CD4-positive, alpha-beta T cell treated with Interferon alpha-2 for 1 hour (primary cell): ENCODE measurements around the gene TULP1.
"Not testable (repeated sequence)": the region's sequence is repeated elsewhere in the genome, so short reads cannot be mapped to it uniquely, and the experiment has no call there.

Source experiments
- DNase-seq, 2 donors: peaks; one replicate each; pipeline ENCODE4 v3.0.0-alpha.2; 2020 to 2022

TULP1 gene

DNA sequence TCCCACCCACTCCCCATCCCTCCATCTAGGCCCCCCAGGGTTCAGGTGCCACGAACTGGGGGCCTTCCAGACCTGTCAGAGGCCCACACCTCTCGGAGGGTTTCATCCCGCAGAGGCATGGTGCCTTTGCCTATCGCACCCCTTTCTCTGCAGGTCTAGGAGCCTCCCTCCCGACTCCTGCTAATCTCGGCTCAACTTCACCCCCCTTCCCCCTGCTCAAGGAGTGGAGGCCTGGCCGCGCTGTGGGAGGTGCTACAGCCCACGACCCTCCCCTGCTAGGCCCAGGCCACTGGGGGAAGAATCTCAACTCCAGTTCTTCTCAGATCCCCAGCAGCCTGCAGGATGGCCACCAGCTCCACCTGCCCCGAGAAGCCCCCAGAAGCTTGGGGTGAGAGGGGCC lies at the start of gene TULP1:
TULP1 (minus strand) TSS at position 157 of the 400 bp plus-strand sequence; CDS start at position 119, 38 bp downstream.
- DNase-seq: no peak

DNA sequence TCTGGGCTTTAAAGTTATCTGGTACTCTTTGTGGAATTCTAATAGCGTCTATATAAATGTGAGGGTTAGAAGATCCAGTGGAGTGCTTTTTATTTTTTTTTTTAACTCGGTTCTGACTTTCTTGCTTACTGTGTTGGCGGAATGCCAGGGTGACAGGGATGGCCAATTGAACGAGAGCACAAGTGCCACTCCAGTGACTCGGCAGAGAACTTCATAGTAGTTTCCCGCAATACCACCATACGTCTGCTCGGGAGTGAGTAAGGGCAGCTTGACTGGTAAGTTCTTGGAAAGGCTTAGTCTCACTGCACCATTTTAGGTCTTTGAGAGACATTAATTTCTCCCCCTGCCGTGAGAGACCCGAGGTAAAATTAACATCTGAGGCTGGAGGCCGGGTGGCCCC lies 49.4 kb upstream of the TULP1 start:
- no peak for DNase-seq

DNA sequence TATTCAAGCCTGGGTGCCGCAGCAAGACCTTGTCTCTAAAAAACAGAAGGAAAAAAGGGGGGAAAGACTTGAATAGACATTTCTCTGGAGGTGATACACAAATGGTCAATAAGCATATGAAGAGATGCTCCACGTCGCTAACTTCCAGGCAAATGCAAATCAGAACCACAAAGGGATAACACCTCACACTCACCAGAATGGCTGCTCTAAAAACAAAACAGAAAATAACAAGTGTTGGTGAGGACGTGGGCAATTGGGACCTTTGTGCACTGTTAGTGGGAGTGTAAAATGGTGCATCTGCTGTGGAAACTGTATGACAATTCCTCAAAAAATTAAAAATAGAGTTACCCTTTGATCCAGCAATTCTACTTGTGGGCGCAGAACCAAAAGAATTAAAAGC lies 48.4 kb upstream of the TULP1 start:
- DNase-seq: no peak

DNA sequence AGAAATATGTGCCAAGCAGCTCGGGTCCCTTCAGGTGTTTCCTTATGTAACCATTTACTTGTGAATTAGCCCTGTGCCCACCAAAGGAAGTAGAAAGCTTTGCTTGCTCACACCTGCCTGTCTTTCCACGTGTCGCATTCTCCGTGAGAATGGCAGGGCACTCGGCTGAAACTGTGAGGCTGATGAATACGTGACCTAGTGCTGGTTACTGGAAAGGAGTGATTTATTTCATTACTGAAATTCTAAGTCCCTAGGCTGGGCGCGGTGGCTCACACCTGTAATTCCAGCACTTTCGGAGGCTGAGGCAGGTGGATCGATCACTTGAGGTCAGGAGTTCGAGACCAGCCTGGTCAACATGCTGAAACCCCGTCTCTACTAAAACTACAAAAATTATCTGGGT lies 45.9 kb upstream of the TULP1 start:
- no peak for DNase-seq

DNA sequence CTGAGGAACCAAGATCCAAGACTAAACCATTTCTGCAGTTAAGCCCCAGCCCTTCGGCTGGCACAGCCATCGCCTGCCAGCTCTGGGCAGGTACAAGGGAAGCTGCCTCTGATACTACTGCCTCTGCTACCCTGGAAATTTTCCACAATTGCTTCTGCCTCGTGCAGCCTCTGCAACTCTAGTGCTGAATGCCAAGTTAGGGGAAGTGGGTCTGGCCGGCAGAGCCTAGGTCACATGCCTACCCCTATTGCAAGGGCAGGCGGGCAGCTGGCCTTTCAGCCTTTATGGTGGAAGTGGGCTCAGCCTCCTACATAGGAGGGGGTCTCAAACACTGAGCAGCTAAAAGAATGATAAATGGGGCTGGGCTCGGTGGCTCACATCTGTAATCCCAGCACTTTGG lies 44.5 kb upstream of the TULP1 start:
- DNase-seq: no peak

DNA sequence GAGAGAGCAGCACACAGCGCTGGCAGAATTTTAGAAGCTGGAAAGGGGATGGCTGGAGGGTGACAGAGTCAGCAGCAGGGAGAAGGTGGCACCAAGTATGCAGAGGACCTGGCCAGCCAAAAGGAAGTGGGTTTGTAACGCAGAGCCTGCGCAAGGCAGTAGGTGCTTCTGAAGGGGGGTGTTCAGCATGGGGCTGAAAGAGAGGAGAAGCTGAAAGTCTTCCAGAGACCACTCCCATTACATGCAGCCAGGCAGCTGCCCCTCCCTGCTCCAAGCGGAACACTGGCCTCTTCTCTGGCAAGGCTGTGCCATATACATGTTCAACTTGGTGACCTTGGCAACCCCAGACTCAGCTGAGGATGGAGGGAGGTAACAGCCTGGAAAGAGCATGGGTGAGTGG lies 42.1 kb upstream of the TULP1 start:
- DNase-seq: no peak

DNA sequence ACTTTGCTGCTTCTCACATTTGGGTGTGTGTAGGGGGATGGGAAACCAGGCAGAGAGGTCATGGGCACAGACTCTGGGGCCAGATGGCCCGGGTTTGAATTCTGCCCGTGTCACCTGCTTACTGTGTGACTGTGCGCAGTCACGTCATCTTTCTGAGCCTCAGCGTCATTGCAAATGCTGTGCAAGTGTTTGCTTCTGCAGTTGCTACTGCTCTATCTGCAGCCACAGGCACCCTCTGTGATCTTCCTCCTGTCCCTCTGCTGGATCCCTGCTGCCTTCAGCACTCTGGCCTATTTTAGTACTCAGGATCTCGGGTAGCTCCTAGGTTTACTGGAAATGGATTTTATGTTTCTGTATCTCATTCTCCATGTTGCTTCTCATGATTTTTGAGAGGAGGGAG lies 40.6 kb upstream of the TULP1 start:
- DNase-seq: no peak

DNA sequence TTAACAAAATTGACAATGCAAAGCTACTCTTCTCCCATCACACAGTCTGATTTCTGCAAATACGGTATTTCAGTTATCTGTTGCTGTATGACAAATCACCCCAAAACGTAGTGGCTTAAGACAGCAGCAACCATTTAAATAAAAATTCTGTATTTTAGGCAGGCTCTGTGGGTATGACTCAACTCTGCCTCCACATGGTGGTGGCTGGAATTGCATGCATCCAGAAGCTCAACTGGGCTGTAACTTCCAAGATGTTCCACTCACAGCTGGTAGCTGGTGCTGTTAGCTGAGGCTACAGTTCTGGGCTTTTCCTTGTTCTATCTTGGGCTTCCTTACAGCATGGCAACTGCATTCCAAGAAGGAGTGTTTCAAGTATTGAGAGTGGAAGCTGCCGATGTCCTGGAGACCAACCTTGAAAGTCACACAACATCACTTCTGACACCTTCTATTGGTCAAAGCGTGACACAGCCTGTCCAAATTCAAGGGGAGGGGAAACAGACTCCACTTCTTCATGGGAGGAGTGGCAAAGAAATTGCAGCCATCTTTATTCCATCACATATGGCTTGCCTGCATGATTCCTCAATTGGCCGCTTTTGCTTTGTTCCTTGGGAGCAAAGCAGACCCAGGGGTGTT lies 39.7 kb upstream of the TULP1 start:
- DNase-seq: peak; percentile 62 to 74

DNA sequence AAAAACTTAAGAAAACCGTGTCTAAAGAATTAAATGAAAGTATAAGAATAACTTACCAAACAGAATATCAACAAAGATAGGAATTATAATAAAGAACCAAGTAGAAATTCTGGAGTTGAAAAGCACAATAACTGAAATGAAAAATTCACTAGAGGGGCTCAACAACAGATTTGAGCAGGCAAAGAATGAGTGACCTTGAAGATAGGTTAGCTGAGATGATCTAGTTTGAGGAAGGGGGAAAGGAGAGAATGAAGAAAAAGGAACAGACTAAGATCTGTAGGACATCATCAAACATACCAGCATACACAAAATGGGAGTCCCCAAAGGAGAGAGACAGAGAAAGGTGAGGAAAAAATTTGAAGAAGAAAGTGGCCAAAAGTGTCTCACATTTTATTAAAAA lies 37.7 kb upstream of the TULP1 start:
- no peak for DNase-seq

DNA sequence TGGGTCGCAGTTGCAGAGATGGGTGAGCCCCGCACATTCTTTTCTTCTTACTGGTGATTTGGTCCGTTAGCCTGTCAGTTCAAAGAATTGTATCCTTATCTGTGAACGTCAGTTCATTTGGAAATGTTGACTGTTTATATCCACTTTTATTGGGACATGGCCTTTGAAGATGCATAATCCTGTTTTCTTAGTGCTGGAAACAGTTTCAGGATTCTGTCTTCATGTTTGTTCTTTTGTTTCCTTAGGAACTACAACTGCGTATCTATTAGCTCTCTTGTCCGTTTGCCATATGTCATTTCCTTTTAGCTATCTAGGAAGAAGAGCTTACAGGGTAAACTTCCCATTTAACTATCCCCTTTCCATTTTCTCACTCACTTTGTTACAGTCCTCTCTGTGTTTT lies 35.0 kb upstream of the TULP1 start:
- DNase-seq: no peak

DNA sequence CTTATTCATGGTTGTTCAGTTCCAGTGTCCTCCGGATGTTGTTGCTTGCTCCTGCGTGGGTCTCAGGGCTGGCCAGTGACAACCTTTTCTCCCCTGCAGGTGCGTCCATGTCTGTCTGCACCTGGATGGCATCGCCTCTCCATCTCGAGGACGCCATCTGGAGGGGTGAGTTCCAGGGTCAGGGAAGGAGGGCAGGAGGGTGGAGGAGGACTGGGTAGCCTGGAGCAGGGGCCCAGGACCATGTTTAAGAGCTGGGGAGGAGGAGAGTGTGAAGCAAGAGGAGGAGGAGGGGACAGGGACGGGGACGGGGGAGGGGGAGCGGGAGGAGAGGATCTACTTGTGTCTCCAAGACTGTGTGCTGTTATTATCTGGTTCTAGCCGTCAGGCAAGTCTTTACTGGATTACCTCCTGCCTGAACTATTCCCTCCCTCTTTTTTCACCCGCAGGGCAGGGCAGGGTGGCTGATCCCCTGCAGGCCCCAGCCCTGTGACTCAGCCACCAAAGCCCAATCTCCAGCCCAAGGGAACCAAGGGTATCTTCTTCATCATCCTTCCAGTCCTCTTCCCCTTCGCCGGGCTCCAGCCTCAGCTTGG lies 32.2 kb upstream of the TULP1 start:
- no peak for DNase-seq

DNA sequence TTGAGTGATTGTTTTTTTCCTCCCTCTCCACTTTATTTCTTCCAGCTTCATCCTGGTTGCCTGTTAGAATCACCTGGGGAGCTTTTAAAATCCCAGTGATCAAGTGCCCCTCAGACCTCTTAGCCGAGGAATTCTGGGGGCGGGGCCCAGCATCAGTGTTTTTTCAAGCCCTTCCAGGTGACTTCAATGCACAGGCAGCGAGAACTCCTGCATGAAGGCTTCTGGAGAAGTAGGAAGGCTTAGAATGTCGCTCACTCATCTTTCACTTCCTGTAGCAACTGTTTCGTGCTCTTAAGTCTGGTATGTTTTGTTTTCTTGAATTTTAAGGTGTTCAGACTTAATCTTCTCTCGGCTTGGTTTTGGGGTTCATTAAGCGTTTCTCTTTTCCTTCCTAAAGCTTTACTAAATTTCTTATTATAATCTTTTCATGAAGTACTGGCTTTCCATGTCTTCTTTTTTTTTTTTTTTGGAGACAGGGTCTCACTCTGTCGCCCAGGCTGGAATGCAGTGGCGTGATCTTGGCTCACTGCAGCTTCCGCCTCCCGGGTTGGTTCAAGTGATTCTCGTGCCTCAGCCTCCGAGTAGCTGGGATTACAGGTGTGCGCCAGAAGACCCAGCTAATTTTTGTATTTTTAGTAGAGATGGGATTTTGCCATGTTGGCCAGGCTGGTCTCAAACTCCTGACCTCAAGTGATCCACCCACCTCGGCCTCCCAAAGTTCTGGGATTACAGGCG lies 30.9 kb upstream of the TULP1 start:
- no peak for DNase-seq

DNA sequence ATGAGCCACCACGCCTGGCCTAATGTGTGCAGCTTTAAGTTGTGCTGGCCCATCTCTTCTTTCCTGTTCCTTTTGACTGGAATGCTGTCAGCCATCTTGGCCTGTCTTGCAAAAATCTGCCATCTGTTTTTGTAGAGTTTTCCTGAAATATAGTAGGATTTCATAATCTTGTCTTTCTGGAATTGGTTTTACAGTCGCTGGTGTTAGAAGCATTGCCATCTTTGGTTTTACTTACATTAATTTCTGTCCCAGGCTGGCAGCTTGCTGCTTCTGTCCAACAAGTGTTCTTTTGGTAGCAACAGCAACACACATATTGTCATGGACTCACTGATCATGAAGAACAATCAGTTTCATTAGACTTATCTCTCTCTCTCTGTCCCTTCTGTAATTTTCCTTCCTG lies 29.1 kb upstream of the TULP1 start:
- no peak for DNase-seq

DNA sequence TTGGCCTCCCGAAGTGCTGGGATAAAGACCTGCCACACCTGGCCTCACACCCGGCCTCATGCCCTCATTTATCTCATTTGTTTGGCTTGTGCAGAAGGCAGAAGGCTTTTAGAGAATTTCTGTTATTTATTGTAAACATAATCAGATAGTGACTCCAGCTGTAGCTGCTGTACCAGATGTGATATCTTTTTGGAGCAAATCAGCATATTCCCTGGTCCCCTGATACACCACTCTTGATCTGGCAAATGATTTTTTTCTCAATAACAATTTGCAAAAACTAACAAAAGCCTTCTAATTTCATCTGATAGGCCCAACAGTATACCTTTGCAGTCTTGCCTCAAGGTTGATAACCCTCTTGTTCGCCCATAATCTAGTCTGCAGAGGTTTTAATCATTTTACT lies 26.5 kb upstream of the TULP1 start:
- DNase-seq: no peak

DNA sequence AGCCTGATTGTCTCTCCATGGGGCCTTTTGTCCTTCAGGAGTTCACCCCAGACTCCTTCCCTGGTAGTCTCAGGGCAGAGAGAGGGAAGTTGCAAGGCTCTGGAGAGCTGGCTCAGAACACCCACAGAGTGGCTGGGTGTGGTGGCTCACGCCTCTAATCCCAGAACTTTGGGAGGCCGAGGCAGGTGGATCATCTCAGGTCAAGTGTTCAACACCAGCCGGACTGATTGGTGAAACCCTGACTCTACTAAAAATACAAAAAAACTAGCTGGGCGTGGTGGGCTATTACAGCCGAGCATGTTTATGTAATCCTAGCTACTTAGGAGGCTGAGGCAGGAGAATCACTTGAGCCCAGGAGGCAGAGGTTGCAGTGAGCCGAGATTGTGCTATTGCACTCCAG lies 23.2 kb upstream of the TULP1 start:
- DNase-seq: not testable (repeated sequence)

DNA sequence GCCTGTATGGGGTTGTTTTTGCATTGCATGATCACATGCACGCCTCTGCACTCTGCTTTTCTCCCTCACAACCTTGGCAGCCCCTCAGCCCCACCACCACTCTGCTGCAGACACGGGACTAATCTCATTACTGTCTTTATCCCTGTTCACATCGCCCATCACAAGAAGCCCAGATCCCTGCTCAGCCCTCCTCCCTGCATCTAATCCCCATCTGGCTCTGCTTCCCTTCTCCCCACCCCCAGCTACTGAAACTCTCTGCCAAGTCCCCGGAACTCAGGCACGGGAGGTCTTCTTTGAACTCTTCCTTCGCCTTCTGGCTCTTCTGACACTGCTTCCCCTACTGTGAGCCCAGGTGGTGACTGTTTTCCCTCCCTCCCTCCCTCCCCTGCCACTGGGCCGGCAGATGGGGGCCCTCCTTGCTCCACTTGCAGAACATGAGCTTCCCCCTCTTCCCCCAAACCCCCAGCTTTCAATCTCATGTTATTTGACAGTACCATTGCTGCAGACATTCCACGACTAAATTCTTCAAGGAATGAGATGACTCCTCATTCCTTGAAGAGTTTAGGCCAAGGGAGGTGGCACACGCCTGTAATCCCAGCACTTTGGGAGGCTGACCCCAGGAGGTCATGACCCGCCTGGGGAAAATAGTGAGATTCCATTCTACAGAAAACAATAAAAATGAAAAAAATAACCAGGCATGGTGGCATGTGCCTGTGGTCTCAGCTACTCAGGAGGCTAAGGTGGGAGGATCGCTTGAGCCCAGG lies 21.9 kb upstream of the TULP1 start:
- no peak for DNase-seq

DNA sequence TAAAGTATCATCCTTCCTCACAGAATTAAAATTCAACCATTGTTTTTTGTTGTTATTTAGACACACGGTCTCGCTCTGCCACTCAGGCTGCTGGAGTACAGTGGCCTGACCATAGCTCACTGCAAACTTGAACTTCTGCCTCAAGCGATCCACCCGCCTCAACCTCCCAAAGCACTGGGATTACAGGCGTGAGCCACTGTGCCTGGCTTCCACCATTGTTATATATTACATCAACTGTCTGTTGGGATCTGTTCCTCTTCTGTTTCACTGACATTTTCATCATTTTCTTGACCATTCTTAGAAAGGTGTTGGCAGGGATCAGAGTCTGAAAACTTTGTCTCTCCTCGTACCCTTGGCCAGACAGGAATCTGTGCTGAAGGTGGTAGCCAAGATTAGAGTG lies 21.3 kb upstream of the TULP1 start:
- DNase-seq: no peak

DNA sequence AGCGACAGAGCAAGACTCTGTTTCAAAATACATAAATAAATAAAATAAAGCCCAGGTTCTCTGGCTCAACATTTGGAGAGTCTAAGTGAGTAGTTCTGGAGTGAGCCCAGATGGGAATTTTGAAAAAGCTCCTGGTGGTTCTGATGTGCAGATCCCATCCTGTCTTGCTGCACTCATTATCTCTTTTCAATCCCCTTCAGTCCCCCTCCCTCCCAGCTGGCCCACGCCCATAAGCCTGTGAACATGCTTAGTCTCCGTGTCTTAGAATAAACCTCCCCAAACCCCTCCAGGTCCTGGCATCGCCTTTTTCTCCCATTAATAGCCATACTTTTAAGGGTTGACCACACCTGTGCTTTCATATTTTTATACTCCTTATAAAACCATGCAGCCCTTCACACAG lies 19.4 kb upstream of the TULP1 start:
- DNase-seq: no peak

DNA sequence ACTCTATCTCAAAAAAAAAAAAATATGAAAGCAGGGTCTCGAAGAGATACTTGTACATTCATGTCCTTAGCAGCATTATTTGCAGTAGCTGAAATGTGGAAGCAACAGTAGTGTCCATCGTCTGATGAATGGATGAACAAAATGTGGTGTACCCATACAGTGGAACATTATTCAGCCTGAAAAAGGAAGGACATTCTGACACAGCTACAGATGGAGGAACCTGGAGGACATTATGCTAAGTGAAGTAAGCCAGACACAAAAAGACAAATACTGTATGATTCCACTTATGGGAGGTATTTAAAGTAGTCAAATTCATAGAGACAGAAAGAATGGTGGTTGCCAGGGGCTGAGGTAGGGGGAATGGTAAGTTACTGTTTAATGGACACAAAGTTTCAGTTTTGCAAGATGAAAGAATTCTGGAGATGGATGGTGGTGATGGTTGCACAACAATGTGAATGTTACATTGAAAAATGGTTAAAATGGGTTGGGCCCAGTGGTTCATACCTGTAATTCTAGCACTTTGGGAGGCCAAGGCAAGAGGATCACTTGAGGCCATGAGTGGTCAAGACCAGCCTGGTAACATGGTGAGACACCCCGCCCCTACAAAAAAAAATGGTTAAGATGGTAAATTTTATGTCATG lies 11.8 kb upstream of the TULP1 start:
- DNase-seq: no peak

DNA sequence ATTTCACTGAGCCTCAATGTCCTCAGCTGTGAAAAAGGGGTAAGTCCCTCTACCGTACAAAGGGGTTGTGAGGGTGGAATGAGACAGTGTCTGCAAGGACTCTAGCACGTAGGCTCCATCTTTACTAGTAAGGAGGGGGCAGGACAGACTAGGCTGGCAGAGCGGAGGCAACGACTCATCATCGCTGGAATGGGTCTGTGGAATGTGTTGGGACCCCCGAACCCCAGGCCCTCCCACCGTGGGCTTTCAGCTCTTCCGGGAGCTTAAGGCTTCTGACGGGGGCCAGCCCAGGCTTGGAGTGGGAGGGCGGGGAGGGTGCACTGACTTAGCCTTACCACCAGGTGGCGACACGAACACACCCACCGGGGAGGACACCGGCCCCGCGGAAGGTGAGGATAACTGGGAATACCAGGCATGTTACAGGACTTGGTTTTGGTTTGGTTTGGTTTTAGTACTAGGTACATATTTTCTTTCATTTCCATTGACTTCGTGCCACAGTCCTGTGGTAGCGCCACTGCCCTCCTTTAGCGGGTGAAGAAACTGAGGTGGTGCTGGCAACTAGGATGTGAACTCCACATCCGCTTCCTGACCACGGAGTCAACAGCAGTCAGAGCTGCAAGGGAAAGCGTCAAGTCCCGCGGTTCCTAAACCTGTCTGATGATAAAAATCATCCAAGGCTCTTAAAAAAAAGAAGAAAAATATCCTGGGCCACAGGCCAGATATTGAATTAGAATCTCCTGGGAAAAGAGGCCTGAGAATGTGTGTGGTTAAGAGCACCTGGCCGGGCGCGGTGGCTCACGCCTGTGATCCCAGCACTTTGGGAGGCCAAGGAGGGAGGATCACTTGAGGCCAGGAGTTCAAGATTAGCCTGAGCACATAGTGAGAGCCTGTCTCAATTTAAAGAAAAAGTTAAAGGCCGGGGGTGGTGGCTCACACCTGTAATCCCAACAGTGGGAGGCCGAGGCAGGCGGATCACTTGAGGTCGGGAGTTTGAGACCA lies 10.3 kb upstream of the TULP1 start:
- peak; percentile 67 to 75 for DNase-seq

DNA sequence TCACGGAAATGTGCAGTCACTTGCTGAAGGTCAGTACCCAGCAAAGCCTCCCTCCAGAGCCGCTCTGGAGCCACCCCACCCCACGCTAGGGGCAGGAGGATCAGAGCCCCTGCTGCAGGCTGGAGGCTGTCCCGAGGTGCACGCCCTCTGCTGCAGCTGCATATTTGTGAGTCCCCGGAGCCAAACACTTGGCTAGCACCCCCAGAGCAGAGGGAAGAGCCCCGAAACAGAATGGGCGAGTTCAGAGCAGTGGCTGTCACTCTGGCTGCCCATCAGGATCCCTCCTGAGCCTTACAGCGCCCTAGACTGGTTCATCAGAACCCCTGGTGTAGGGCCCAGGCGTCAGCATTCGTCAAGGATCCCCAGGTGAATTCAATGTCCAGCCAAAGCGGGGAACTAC lies 9.5 kb upstream of the TULP1 start:
- no peak for DNase-seq

DNA sequence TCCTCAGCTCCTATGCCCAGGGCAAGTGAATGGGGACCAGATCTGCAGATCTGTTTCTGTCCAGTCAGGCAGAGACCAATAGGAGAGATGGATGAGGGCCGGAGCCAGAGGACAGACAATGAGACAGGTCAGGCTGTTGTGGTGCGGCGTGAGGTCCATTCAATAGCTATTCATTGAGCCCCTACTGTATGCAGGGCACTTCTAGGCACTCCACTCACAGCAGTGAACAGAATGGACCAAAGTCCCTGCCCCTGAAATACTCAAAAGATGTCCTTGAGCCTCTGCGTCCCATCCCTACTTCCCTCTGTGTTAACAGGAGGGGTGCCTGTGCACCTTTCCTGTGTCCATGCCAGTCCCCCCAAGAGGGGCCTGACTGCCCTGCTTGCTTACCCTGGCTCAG lies 8.5 kb upstream of the TULP1 start:
- no peak for DNase-seq
